Measurements from ENCODE around the gene SNORC. TPM values are rescaled to one million over a fixed set of nuclear protein-coding genes. Genes with fewer than 3 reads are reported as not detected.

The SNORC gene
- total RNA-seq, 1 donor from 2014 or later, result 3.1 TPM

DNA sequence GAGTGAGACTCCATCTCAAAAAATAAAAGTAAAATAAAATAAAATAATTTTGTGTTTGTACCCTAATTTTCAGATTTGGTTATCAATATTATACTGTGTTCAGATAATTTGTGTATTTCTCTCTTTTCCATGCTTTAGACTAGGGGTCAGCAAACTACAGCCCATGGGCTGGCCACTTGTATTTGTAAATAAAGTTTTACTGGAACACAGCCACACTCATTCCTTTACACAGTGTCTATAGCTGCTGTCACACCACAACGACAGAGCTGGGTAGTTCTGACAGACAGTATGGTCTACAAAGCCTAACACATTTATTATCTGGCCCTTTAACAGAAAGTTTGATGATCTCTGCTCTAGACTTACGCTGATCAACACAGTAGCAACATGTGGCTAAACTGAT lies 43.8 kb downstream of the SNORC start:
- Histone ChIP-seq H3K4me3 (ENCODE audit: insufficient read depth, low read depth, low read length) (no peak overlapping the region), H3K4me1 (ENCODE audit: insufficient read depth, low read length) (no peaks in the 10 kb centered on the region), H4K20me1 (ENCODE audit: insufficient read depth, low read length) (no peaks in the 10 kb centered on the region), H3K36me3 (ENCODE audit: insufficient read depth, low read length) (no peaks in the 10 kb centered on the region), H3K4me2 (ENCODE audit: low read length) (no peak overlapping the region), H3K9me3 (ENCODE audit: insufficient read depth, low read depth, low read length) (no peaks in the 10 kb centered on the region), H3K27ac (ENCODE audit: low read depth, low read length) (no peak overlapping the region), H3K27me3 (ENCODE audit: insufficient read depth, low read length) (no peaks in the 10 kb centered on the region), H3K9ac (ENCODE audit: low read length) (no peak overlapping the region), H3K79me2 (ENCODE audit: insufficient read depth, low read length) (no peaks in the 10 kb centered on the region), H2AFZ (ENCODE audit: low read depth, low read length) (no peak overlapping the region)
- Mint-ChIP-seq H3K27ac (ENCODE audit: unreplicated experiment) (no peak overlapping the region), H3K27me3 (ENCODE audit: low read depth, unreplicated experiment) (peaks cover 6% of the 10 kb centered on the region), H3K4me3 (ENCODE audit: unreplicated experiment) (no peak overlapping the region), H3K9me3 (ENCODE audit: unreplicated experiment) (peaks cover 16% of the 10 kb centered on the region), H3K36me3 (ENCODE audit: low read depth, unreplicated experiment) (no peaks in the 10 kb centered on the region), H3K4me1 (ENCODE audit: low read depth, unreplicated experiment) (no peaks in the 10 kb centered on the region)
- FAIRE-seq, result no peak
- TF ChIP-seq, protein P1, sequence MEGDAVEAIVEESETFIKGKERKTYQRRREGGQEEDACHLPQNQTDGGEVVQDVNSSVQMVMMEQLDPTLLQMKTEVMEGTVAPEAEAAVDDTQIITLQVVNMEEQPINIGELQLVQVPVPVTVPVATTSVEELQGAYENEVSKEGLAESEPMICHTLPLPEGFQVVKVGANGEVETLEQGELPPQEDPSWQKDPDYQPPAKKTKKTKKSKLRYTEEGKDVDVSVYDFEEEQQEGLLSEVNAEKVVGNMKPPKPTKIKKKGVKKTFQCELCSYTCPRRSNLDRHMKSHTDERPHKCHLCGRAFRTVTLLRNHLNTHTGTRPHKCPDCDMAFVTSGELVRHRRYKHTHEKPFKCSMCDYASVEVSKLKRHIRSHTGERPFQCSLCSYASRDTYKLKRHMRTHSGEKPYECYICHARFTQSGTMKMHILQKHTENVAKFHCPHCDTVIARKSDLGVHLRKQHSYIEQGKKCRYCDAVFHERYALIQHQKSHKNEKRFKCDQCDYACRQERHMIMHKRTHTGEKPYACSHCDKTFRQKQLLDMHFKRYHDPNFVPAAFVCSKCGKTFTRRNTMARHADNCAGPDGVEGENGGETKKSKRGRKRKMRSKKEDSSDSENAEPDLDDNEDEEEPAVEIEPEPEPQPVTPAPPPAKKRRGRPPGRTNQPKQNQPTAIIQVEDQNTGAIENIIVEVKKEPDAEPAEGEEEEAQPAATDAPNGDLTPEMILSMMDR (IDR thresholded peaks at IDR 0.05; ENCODE audit: insufficient read depth, low read depth, low read length), result no peak
- TF ChIP-seq EZH2 (IDR thresholded peaks at IDR 0.05; ENCODE audit: insufficient read depth, low read length), result no peak
- DNase-seq (ENCODE audit: low read depth), result no peak

DNA sequence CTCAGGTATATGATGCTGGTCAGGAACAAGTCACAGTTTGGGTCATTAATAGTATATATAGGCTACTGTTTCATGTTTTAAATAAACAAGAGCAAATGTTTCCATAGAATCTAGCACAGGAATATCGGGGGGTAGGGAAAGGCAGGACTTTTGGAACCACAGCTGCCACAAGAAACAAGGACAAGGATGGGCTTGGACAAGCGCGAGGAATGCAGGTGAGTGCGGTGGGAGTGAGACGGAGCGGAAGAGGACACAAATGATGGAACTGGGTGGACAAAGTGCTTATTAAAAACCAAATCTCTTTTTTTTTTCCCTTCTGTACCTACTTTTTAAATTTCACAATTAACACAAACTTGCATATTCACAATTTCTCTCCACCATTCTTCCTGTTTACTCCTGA lies 49.1 kb downstream of the SNORC start:
- H3K27ac Mint-ChIP-seq (ENCODE audit: unreplicated experiment), result no peak overlapping the region
- no peaks in the 10 kb centered on the region for H3K4me1 Mint-ChIP-seq (ENCODE audit: low read depth, unreplicated experiment)
- H3K9me3 Mint-ChIP-seq (ENCODE audit: unreplicated experiment), result peaks cover 5% of the 10 kb centered on the region

DNA sequence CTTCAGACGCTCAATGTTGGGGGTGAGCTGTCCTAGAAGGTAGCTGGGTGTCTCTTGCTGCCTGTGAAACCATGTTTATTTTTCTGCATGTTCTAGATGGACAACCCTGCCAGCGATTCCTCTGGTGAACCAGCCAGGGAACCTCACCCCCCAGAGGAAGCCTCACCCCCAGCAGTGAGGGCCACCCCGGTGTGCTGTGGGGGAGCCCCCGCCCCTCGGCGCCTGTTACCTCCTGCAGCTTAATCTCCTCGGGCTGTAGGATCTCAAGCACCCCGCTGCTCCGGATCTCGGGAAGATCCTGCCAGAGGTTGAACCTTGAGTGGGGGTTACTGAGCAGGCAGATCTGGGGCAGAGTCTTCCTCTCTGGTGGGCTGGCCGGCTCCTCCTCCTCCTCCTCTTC lies 50.0 kb downstream of the SNORC start:
- TF ChIP-seq, protein P1 (IDR thresholded peaks at IDR 0.05; ENCODE audit: insufficient read depth, low read depth, low read length), result no peak
- no peak for TF ChIP-seq EZH2 (IDR thresholded peaks at IDR 0.05; ENCODE audit: insufficient read depth, low read length)
- Histone ChIP-seq H3K9me3 (ENCODE audit: insufficient read depth, low read depth, low read length) (no peaks in the 10 kb centered on the region), H3K4me2 (ENCODE audit: low read length) (no peak overlapping the region), H3K4me3 (ENCODE audit: insufficient read depth, low read depth, low read length) (no peak overlapping the region), H3K4me1 (ENCODE audit: insufficient read depth, low read length) (no peaks in the 10 kb centered on the region), H3K36me3 (ENCODE audit: insufficient read depth, low read length) (no peaks in the 10 kb centered on the region), H4K20me1 (ENCODE audit: insufficient read depth, low read length) (no peaks in the 10 kb centered on the region), H3K79me2 (ENCODE audit: insufficient read depth, low read length) (no peaks in the 10 kb centered on the region), H3K27ac (ENCODE audit: low read depth, low read length) (no peak overlapping the region), H3K9ac (ENCODE audit: low read length) (no peak overlapping the region), H2AFZ (ENCODE audit: low read depth, low read length) (no peak overlapping the region), H3K27me3 (ENCODE audit: insufficient read depth, low read length) (peaks cover 15% of the 10 kb centered on the region)
- Mint-ChIP-seq H3K36me3 (ENCODE audit: low read depth, unreplicated experiment) (no peaks in the 10 kb centered on the region), H3K4me1 (ENCODE audit: low read depth, unreplicated experiment) (no peaks in the 10 kb centered on the region), H3K27me3 (ENCODE audit: low read depth, unreplicated experiment) (peaks cover 37% of the 10 kb centered on the region), H3K4me3 (ENCODE audit: unreplicated experiment) (no peak overlapping the region), H3K9me3 (ENCODE audit: unreplicated experiment) (peaks cover 8% of the 10 kb centered on the region), H3K27ac (ENCODE audit: unreplicated experiment) (no peak overlapping the region)
- DNase-seq (ENCODE audit: low read depth) (no peak), FAIRE-seq (no peak)

More for the DNA sequence above, 49.1 kb downstream of the SNORC start:
- no peak overlapping the region for H3K9ac ChIP-seq (ENCODE audit: low read length)
- no peak overlapping the region for H3K27ac ChIP-seq (ENCODE audit: low read depth, low read length)
- Mint-ChIP-seq H3K27me3 (ENCODE audit: low read depth, unreplicated experiment) (peaks cover 29% of the 10 kb centered on the region), H3K36me3 (ENCODE audit: low read depth, unreplicated experiment) (no peaks in the 10 kb centered on the region), H3K4me3 (ENCODE audit: unreplicated experiment) (no peak overlapping the region)
- H3K4me3 ChIP-seq (ENCODE audit: insufficient read depth, low read depth, low read length), result no peak overlapping the region
- no peaks in the 10 kb centered on the region for H3K79me2 ChIP-seq (ENCODE audit: insufficient read depth, low read length)
- no peaks in the 10 kb centered on the region for H4K20me1 ChIP-seq (ENCODE audit: insufficient read depth, low read length)
- no peaks in the 10 kb centered on the region for H3K9me3 ChIP-seq (ENCODE audit: insufficient read depth, low read depth, low read length)
- H2AFZ ChIP-seq (ENCODE audit: low read depth, low read length), result no peak overlapping the region
- H3K4me2 ChIP-seq (ENCODE audit: low read length), result no peak overlapping the region
- TF ChIP-seq, protein P1 (IDR thresholded peaks at IDR 0.05; ENCODE audit: insufficient read depth, low read depth, low read length), result no peak
- no peak for TF ChIP-seq EZH2 (IDR thresholded peaks at IDR 0.05; ENCODE audit: insufficient read depth, low read length)
- no peaks in the 10 kb centered on the region for H3K36me3 ChIP-seq (ENCODE audit: insufficient read depth, low read length)
- H3K27me3 ChIP-seq (ENCODE audit: insufficient read depth, low read length), result peaks cover 7% of the 10 kb centered on the region
- FAIRE-seq (no peak), DNase-seq (ENCODE audit: low read depth) (no peak)
- no peaks in the 10 kb centered on the region for H3K4me1 ChIP-seq (ENCODE audit: insufficient read depth, low read length)
